H9 (cell line): ENCODE measurements around the gene RIMBP3C. TPM values are rescaled to one million over a fixed set of nuclear protein-coding genes. Genes with fewer than 3 reads are reported as not detected.
"Not testable (repeated sequence)": the region's sequence is repeated elsewhere in the genome, so short reads cannot be mapped to it uniquely, and the experiment has no call there.

Experiments
- DNase-seq: peaks from one replicate; pipeline ENCODE4 v3.0.0-alpha.2; 2017
- H2AFZ ChIP-seq: one replicate; pipeline ENCODE4 v1.6.1; 2013; ENCODE audit warnings: mild to moderate bottlenecking, low read length, control low read depth, moderate library complexity
- H2AK5ac ChIP-seq: 2 replicates; pipeline ENCODE4 v1.6.1; 2013; ENCODE audit warnings: low read length, control low read depth, mixed read lengths; ENCODE audit not compliant: insufficient read length
- H2BK120ac ChIP-seq: one replicate; pipeline ENCODE4 v1.6.1; 2013; ENCODE audit warnings: low read depth, mild to moderate bottlenecking, low read length, control low read depth, inconsistent platforms; ENCODE audit not compliant: poor library complexity, severe bottlenecking
- H2BK12ac ChIP-seq: 2 replicates; pipeline ENCODE4 v1.6.1; 2013; ENCODE audit warnings: low read length, control low read depth, mixed read lengths, low read depth; ENCODE audit not compliant: insufficient read length
- H2BK15ac ChIP-seq: 2 replicates; pipeline ENCODE4 v1.6.1; 2013; ENCODE audit warnings: low read depth, low read length, control low read depth
- H2BK20ac ChIP-seq: one replicate; pipeline ENCODE4 v1.6.1; 2013; ENCODE audit warnings: low read depth, mild to moderate bottlenecking, low read length, control low read depth, inconsistent platforms; ENCODE audit not compliant: poor library complexity, severe bottlenecking
- H2BK5ac ChIP-seq: 2 replicates; pipeline ENCODE4 v1.6.1; 2013; ENCODE audit warnings: low read length, control low read depth, mixed read lengths; ENCODE audit not compliant: insufficient read length
- H3K14ac ChIP-seq: 2 replicates; pipeline ENCODE4 v1.6.1; 2013; ENCODE audit warnings: low read length, control low read depth; ENCODE audit not compliant: insufficient read depth
- H3K18ac ChIP-seq: 2 replicates; pipeline ENCODE4 v1.6.1; 2013; ENCODE audit warnings: low read depth, mild to moderate bottlenecking, mixed read lengths, low read length, control low read depth; ENCODE audit not compliant: insufficient read length
- H3K23ac ChIP-seq: 2 replicates; pipeline ENCODE4 v1.6.1; 2013; ENCODE audit warnings: low read length, control low read depth, mixed read lengths, low read depth; ENCODE audit not compliant: insufficient read length
- H3K23me2 ChIP-seq: 2 replicates; pipeline ENCODE4 v1.6.1; 2013; ENCODE audit warnings: low read depth, mild to moderate bottlenecking, mixed read lengths, low read length, control low read depth; ENCODE audit not compliant: insufficient read length, poor library complexity, severe bottlenecking
- H3K27ac ChIP-seq: 2 replicates; pipeline ENCODE4 v1.5.1; 2013; ENCODE audit warnings: low read length, control low read depth, mixed read lengths, low read depth; ENCODE audit not compliant: insufficient read length
- H3K27me3 ChIP-seq: 2 replicates; pipeline ENCODE4 v1.6.1; 2013; ENCODE audit warnings: low read length, control low read depth, inconsistent platforms; ENCODE audit not compliant: insufficient read depth
- H3K4ac ChIP-seq: 2 replicates; pipeline ENCODE4 v1.6.1; 2013; ENCODE audit warnings: low read depth, mild to moderate bottlenecking, control low read depth, inconsistent platforms, low read length, moderate library complexity
- H3K4me1 ChIP-seq: 2 replicates; pipeline ENCODE4 v1.6.1; 2013; ENCODE audit warnings: low read length, control low read depth, inconsistent platforms; ENCODE audit not compliant: insufficient read depth
- H3K4me2 ChIP-seq: 2 replicates; pipeline ENCODE4 v1.6.1; 2013; ENCODE audit warnings: low read length, control low read depth, mixed read lengths; ENCODE audit not compliant: insufficient read length, insufficient read depth
- H3K56ac ChIP-seq: 2 replicates; pipeline ENCODE4 v1.6.1; 2013; ENCODE audit warnings: low read depth, mild to moderate bottlenecking, mixed read lengths, low read length, control low read depth; ENCODE audit not compliant: insufficient read length
- H3K79me1 ChIP-seq: 2 replicates; pipeline ENCODE4 v1.6.1; 2013; ENCODE audit warnings: low read depth, mild to moderate bottlenecking, moderate library complexity, low read length, control low read depth, inconsistent platforms; ENCODE audit not compliant: insufficient read depth, poor library complexity, severe bottlenecking
- H3K79me2 ChIP-seq: 2 replicates; pipeline ENCODE4 v1.6.1; 2013; ENCODE audit warnings: low read length, control low read depth, inconsistent platforms; ENCODE audit not compliant: insufficient read depth
- H3K9ac ChIP-seq: 2 replicates; pipeline ENCODE4 v1.6.1; 2013; ENCODE audit warnings: low read length, control low read depth, mixed read lengths; ENCODE audit not compliant: insufficient read length; ENCODE audit errors: extremely low read depth
- H3K9me3 ChIP-seq: one replicate; pipeline ENCODE4 v1.6.1; 2013; ENCODE audit warnings: low read depth, low read length, inconsistent platforms; ENCODE audit not compliant: control insufficient read depth
- H3T11ph ChIP-seq: one replicate; pipeline ENCODE4 v1.6.1; 2013; ENCODE audit warnings: mild to moderate bottlenecking, low read length, control low read depth, inconsistent platforms
- H4K20me1 ChIP-seq: one replicate; pipeline ENCODE4 v1.6.1; 2013; ENCODE audit not compliant: control insufficient read depth, insufficient read length, insufficient read depth
- H4K5ac ChIP-seq: 2 replicates; pipeline ENCODE4 v1.6.1; 2013; ENCODE audit warnings: low read depth, mild to moderate bottlenecking, mixed read lengths, low read length, control low read depth; ENCODE audit not compliant: insufficient read length
- H4K8ac ChIP-seq: replicated peaks from 2 replicates; pipeline ENCODE4 v1.6.1; 2013; ENCODE audit warnings: low read length, control low read depth, mixed read lengths, low read depth; ENCODE audit not compliant: insufficient read length
- H4K91ac ChIP-seq: 2 replicates; pipeline ENCODE4 v1.6.1; 2013; ENCODE audit warnings: low read depth, mild to moderate bottlenecking, moderate library complexity, mixed read lengths, low read length, control low read depth; ENCODE audit not compliant: insufficient read length
- H3K27ac Mint-ChIP-seq, 3 experiments: 2 replicates in 2 of 3; 3 replicates in 1 of 3; pipeline ENCODE4 v1.8.0; 2020 to 2021; ENCODE audit warnings: mixed read lengths in 3 of 3, mild to moderate bottlenecking in 1 of 3, moderate library complexity in 1 of 3
- H3K27me3 Mint-ChIP-seq: 2 replicates; pipeline ENCODE4 v1.8.0; 2021; ENCODE audit warnings: low read depth, mild to moderate bottlenecking, moderate library complexity, mixed read lengths
- H3K36me3 Mint-ChIP-seq, 3 experiments: 2 replicates in 2 of 3; 3 replicates in 1 of 3; pipeline ENCODE4 v1.8.0; 2020 to 2021; ENCODE audit warnings: low read depth in 3 of 3, mixed read lengths in 3 of 3; ENCODE audit not compliant: insufficient read depth in 1 of 3
- H3K4me1 Mint-ChIP-seq, 2 experiments: 2 replicates each; pipeline ENCODE4 v1.8.0; 2020; ENCODE audit warnings: mixed read lengths in 2 of 2
- H3K4me3 Mint-ChIP-seq, 2 experiments: 2 replicates in 1 of 2; 3 replicates in 1 of 2; pipeline ENCODE4 v1.8.0; 2020 to 2021; ENCODE audit warnings: mild to moderate bottlenecking in 2 of 2, mixed read lengths in 2 of 2, moderate library complexity in 1 of 2
- H3K9me3 Mint-ChIP-seq, 2 experiments: 2 replicates in 1 of 2; 3 replicates in 1 of 2; pipeline ENCODE4 v1.8.0; 2020; ENCODE audit warnings: mild to moderate bottlenecking in 2 of 2, mixed read lengths in 2 of 2, moderate library complexity in 1 of 2
- WGBS: extraction: QIAGEN DNeasy Blood & Tissue Kit; methylation state at CpG from one replicate; pipeline ENCODE4 v1.1.7; 2013; ENCODE audit warnings: missing lambda C conversion rate, low lambda C conversion rate, mixed read lengths; ENCODE audit not compliant: insufficient read length; ENCODE audit errors: extremely low coverage; 5-methylcytosine and 5-hydroxymethylcytosine counted together
- total RNA-seq: library from RNA; stranded (reverse); gene quantifications from 2 replicates; pipeline ENCODE4 v1.2.1, GENCODE V29; 2021

RIMBP3C gene
- total RNA-seq, 1 experiment from 2014 or later = 0.44 TPM

- H3K4me1 ChIP-seq, H3K9me3 Mint-ChIP-seq, H3T11ph ChIP-seq, H4K91ac ChIP-seq, H4K5ac ChIP-seq, H3K27ac ChIP-seq, H3K27me3 Mint-ChIP-seq, H3K4me1 Mint-ChIP-seq, H3K27me3 ChIP-seq, H3K56ac ChIP-seq, H4K20me1 ChIP-seq, H3K14ac ChIP-seq, H3K4me3 Mint-ChIP-seq, H3K23ac ChIP-seq, H2BK15ac ChIP-seq, H3K23me2 ChIP-seq, H2BK12ac ChIP-seq, H3K9me3 ChIP-seq, H3K4me2 ChIP-seq, H3K79me2 ChIP-seq, H3K9ac ChIP-seq, H2BK20ac ChIP-seq, H2BK5ac ChIP-seq, H3K18ac ChIP-seq, H3K27ac Mint-ChIP-seq, H2AK5ac ChIP-seq, H2AFZ ChIP-seq, H3K4ac ChIP-seq, DNase-seq, H2BK120ac ChIP-seq, H3K36me3 Mint-ChIP-seq, H4K8ac ChIP-seq, H3K79me1 ChIP-seq: not testable (repeated sequence)
- WGBS = no CpG with 5 or more reads among the region's 6 CpGs
Observed at GRCh38 chr22:21526705-21527500, 24.4 kb downstream of the RIMBP3C start.

- H3K27ac Mint-ChIP-seq, H2AFZ ChIP-seq, H3K4ac ChIP-seq, H2BK12ac ChIP-seq, H3K36me3 Mint-ChIP-seq, H3K9me3 Mint-ChIP-seq, H3K9ac ChIP-seq, H2BK20ac ChIP-seq, H4K5ac ChIP-seq, H3K23me2 ChIP-seq, H3K18ac ChIP-seq, H3K56ac ChIP-seq, DNase-seq, H3K79me1 ChIP-seq, H3K9me3 ChIP-seq, H4K8ac ChIP-seq, H3K4me1 Mint-ChIP-seq, H3K14ac ChIP-seq, H2BK5ac ChIP-seq, H3K4me1 ChIP-seq, H3K23ac ChIP-seq, H3K4me2 ChIP-seq, H4K20me1 ChIP-seq, H3K27me3 Mint-ChIP-seq, H3T11ph ChIP-seq, H3K79me2 ChIP-seq, H2BK15ac ChIP-seq, H4K91ac ChIP-seq, H3K27ac ChIP-seq, H2BK120ac ChIP-seq, H3K27me3 ChIP-seq, H2AK5ac ChIP-seq, H3K4me3 Mint-ChIP-seq: not testable (repeated sequence)
- no CpG with 5 or more reads among the region's 115 CpGs for WGBS
Observed at GRCh38 chr22:21516970-21517764, 34.1 kb downstream of the RIMBP3C start.
